ENCODE data around the gene CDC42EP4.

CDC42EP4 gene

GRCh38 chr17:73343168-73343634 is 31.4 kb upstream of the CDC42EP4 start:
- H3K4me3 ChIP-seq (ENCODE audit: low read depth, low read length): no peak overlapping the region
- no peak for TF ChIP-seq CTCF (IDR thresholded peaks at IDR 0.05; ENCODE audit: borderline replicate concordance, insufficient read depth, low read depth, low read length)

- H3K4me3 ChIP-seq (ENCODE audit: low read depth, low read length): no peak overlapping the region
- TF ChIP-seq CTCF (IDR thresholded peaks at IDR 0.05; ENCODE audit: borderline replicate concordance, insufficient read depth, low read depth, low read length): 0 out of 2 replicates have a peak, but pooled peaks have one; percentile 10
Measured at GRCh38 chr17:73342541-73343167, 30.9 kb upstream of the CDC42EP4 start.

GRCh38 chr17:73342050-73342522 is 30.3 kb upstream of the CDC42EP4 start:
- no peak for TF ChIP-seq CTCF (IDR thresholded peaks at IDR 0.05; ENCODE audit: borderline replicate concordance, insufficient read depth, low read depth, low read length)
- no peak overlapping the region for H3K4me3 ChIP-seq (ENCODE audit: low read depth, low read length)

GRCh38 chr17:73341350-73342049 is 29.7 kb upstream of the CDC42EP4 start:
- TF ChIP-seq CTCF (IDR thresholded peaks at IDR 0.05; ENCODE audit: borderline replicate concordance, insufficient read depth, low read depth, low read length): no peak
- H3K4me3 ChIP-seq (ENCODE audit: low read depth, low read length): no peak overlapping the region

- no peak for TF ChIP-seq CTCF (IDR thresholded peaks at IDR 0.05; ENCODE audit: borderline replicate concordance, insufficient read depth, low read depth, low read length)
- H3K4me3 ChIP-seq (ENCODE audit: low read depth, low read length): no peak overlapping the region
Measured at GRCh38 chr17:73340093-73340596, 28.3 kb upstream of the CDC42EP4 start.

GRCh38 chr17:73338566-73339197 is 26.9 kb upstream of the CDC42EP4 start:
- TF ChIP-seq CTCF (IDR thresholded peaks at IDR 0.05; ENCODE audit: borderline replicate concordance, insufficient read depth, low read depth, low read length): no peak
- H3K4me3 ChIP-seq (ENCODE audit: low read depth, low read length): no peak overlapping the region
